DND-41 (cell line): ENCODE measurements around the gene KLHL30.

Experiments
- ATAC-seq: fragments of 200-7000 bp; cut with Tn5 transposase; 3 replicates; pipeline ENCODE4 v1.9.1; 2021; ENCODE audit warnings: low read depth; ENCODE audit not compliant: insufficient read depth
- DNase-seq: peaks from one replicate; pipeline ENCODE4 v3.0.0-alpha.2; 2020
- H2AFZ ChIP-seq: 2 replicates; pipeline ENCODE4 v1.6.0; 2012; ENCODE audit warnings: low read depth, low read length
- H3K27ac ChIP-seq: 2 replicates; pipeline ENCODE4 v1.5.1; 2012; ENCODE audit warnings: low read length, inconsistent platforms
- H3K27me3 ChIP-seq: fragments of 200-600 bp; sonication (generic); 2 replicates; pipeline ENCODE4 v1.6.0; 2012; ENCODE audit warnings: low read length, mild to moderate bottlenecking, inconsistent platforms; ENCODE audit not compliant: insufficient read depth, poor library complexity
- H3K36me3 ChIP-seq: 2 replicates; pipeline ENCODE4 v1.5.1; 2012; ENCODE audit warnings: low read length, inconsistent platforms; ENCODE audit not compliant: insufficient read depth
- H3K4me1 ChIP-seq: 2 replicates; pipeline ENCODE4 v1.5.1; 2012; ENCODE audit warnings: mild to moderate bottlenecking, low read length; ENCODE audit not compliant: insufficient read depth
- H3K4me2 ChIP-seq: 2 replicates; pipeline ENCODE4 v1.6.0; 2012; ENCODE audit warnings: mild to moderate bottlenecking, moderate library complexity, low read length, inconsistent platforms; ENCODE audit not compliant: insufficient read depth
- H3K4me3 ChIP-seq, 2 experiments: fragments of 200-600 bp in 1 of 2; shearing (Covaris generic) in 1 of 2; 2 replicates each; pipeline ENCODE4 v1.5.1; 2012 to 2016; ENCODE audit warnings: inconsistent platforms in 2 of 2, low read length in 2 of 2, mild to moderate bottlenecking in 2 of 2, low read depth in 1 of 2, moderate library complexity in 1 of 2
- H3K79me2 ChIP-seq: 2 replicates; pipeline ENCODE4 v1.6.0; 2012; ENCODE audit warnings: low read length, inconsistent platforms; ENCODE audit not compliant: insufficient read depth
- H3K9ac ChIP-seq: 2 replicates; pipeline ENCODE4 v1.6.0; 2012; ENCODE audit warnings: low read depth, mild to moderate bottlenecking, inconsistent platforms, low read length, moderate library complexity
- H3K9me3 ChIP-seq: 2 replicates; pipeline ENCODE4 v1.5.1; 2012; ENCODE audit warnings: low read length, moderate library complexity, mild to moderate bottlenecking, inconsistent platforms; ENCODE audit not compliant: insufficient read depth, severe bottlenecking
- H4K20me1 ChIP-seq: 2 replicates; pipeline ENCODE4 v1.6.0; 2012; ENCODE audit warnings: low read length; ENCODE audit not compliant: insufficient read depth
- CTCF ChIP-seq: IDR thresholded peaks from 2 replicates; pipeline ENCODE4 v1.5.1; 2012; ENCODE audit warnings: borderline replicate concordance, low read length, moderate library complexity, mild to moderate bottlenecking; ENCODE audit not compliant: poor library complexity, severe bottlenecking; ENCODE audit errors: extremely low read depth
- EZH2 ChIP-seq: IDR thresholded peaks from 3 replicates; pipeline ENCODE4 v1.6.1; 2012; ENCODE audit warnings: borderline replicate concordance, low read depth, mild to moderate bottlenecking, moderate library complexity, low read length, inconsistent platforms; ENCODE audit not compliant: severe bottlenecking

Gene KLHL30

GRCh38 chr2:238182362-238182761 lies 43.9 kb downstream of the KLHL30 start:
- Histone ChIP-seq H3K9ac (no peak overlapping the region), H3K4me3 (no peak overlapping the region), H4K20me1 (peaks cover 17% of the 10 kb centered on the region; the same call in 1 of the 2 replicates), H2AFZ (no peak overlapping the region), H3K27ac (no peak overlapping the region), H3K4me2 (no peak overlapping the region), H3K36me3 (peaks cover 99% of the 10 kb centered on the region), H3K79me2 (no peaks in the 10 kb centered on the region; the same call in 1 of the 2 replicates), H3K9me3 (no peaks in the 10 kb centered on the region), H3K27me3 (no peaks in the 10 kb centered on the region), H3K4me1 (no peaks in the 10 kb centered on the region)
- DNase-seq, result no peak
- no peak for ATAC-seq
- TF ChIP-seq CTCF (no peak), EZH2 (no peak)

- H3K79me2 ChIP-seq, result peaks cover 3% of the 10 kb centered on the region; the same call in 1 of the 2 replicates
- H3K4me3 ChIP-seq, result no peak overlapping the region
- H2AFZ ChIP-seq, result no peak overlapping the region
- H3K27me3 ChIP-seq, result no peaks in the 10 kb centered on the region
- no peaks in the 10 kb centered on the region for H3K9me3 ChIP-seq
- H3K4me2 ChIP-seq, result no peak overlapping the region
- DNase-seq (no peak), ATAC-seq (no peak)
- H4K20me1 ChIP-seq, result peaks cover 23% of the 10 kb centered on the region; the same call in 1 of the 2 replicates
- H3K27ac ChIP-seq, result no peak overlapping the region
- no peak overlapping the region for H3K9ac ChIP-seq
- H3K4me1 ChIP-seq, result no peaks in the 10 kb centered on the region
- H3K36me3 ChIP-seq, result peaks cover 99% of the 10 kb centered on the region
- TF ChIP-seq EZH2 (no peak), CTCF (no peak)
Observed at GRCh38 chr2:238183821-238184220, 45.4 kb downstream of the KLHL30 start.

GRCh38 chr2:238187618-238188548 lies 49.4 kb downstream of the KLHL30 start:
- no peak overlapping the region for H3K4me3 ChIP-seq
- H3K4me1 ChIP-seq, result no peaks in the 10 kb centered on the region
- H3K79me2 ChIP-seq, result peaks cover 3% of the 10 kb centered on the region; the same call in 1 of the 2 replicates
- H3K27me3 ChIP-seq, result no peaks in the 10 kb centered on the region
- H3K4me2 ChIP-seq, result no peak overlapping the region
- no peak overlapping the region for H3K9ac ChIP-seq
- ATAC-seq (no peak), DNase-seq (no peak)
- peaks cover 18% of the 10 kb centered on the region; the same call in 1 of the 2 replicates for H4K20me1 ChIP-seq
- TF ChIP-seq EZH2 (no peak), CTCF (no peak)
- no peak overlapping the region for H2AFZ ChIP-seq
- H3K36me3 ChIP-seq, result peaks cover 92% of the 10 kb centered on the region
- no peaks in the 10 kb centered on the region for H3K9me3 ChIP-seq
- H3K27ac ChIP-seq, result no peak overlapping the region
